Stomach (tissue), 9 donors: ENCODE results near the gene SOX12. TPM values are rescaled to one million over a fixed set of nuclear protein-coding genes. Genes with fewer than 3 reads are reported as not detected.

Experiments
- DNase-seq, 2 donors: peaks; one replicate each; pipeline versions ENCODE4 v3.0.0 to v3.0.0-alpha.2; 2013 to 2019
- H3K27ac ChIP-seq, 5 donors: fragments of 200-600 bp in 4 of 5; sonication (generic) in 4 of 5; one replicate each; pipeline ENCODE4 v1.5.1; 2013 to 2019; ENCODE audit warnings: mild to moderate bottlenecking in 1 of 5, moderate library complexity in 1 of 5
- H3K27me3 ChIP-seq, 3 donors: fragments of 200-600 bp; sonication (generic); one replicate each; pipeline ENCODE4 v1.5.1; 2017 to 2019; ENCODE audit warnings: mixed run types in 1 of 3
- H3K36me3 ChIP-seq, 4 donors: fragments of 200-600 bp; sonication (generic); 1 replicate in 3 of 4; 2 replicates in 1 of 4; pipeline ENCODE4 v1.5.1; 2016 to 2019
- H3K4me1 ChIP-seq, 4 donors: fragments of 200-600 bp; sonication (generic); one replicate each; pipeline ENCODE4 v1.5.1; 2016 to 2019
- H3K4me3 ChIP-seq, 4 donors: fragments of 200-600 bp; sonication (generic) in 3 of 4; one replicate each; pipeline ENCODE4 v1.5.1; 2016 to 2019; ENCODE audit warnings: mild to moderate bottlenecking in 1 of 4
- H3K9me3 ChIP-seq, 4 donors: fragments of 200-600 bp; sonication (generic); one replicate each; pipeline ENCODE4 v1.5.1; 2016 to 2019
- EP300 ChIP-seq: sonication (generic); formaldehyde crosslinking; IDR thresholded peaks from one replicate; pipeline ENCODE4 v1.6.1; 2017; ENCODE audit warnings: antibody characterized with exemption
- POLR2A ChIP-seq, 4 donors: fragments of 450-650 bp; IDR thresholded peaks; one replicate each; pipeline ENCODE4 v1.6.1; 2016; ENCODE audit warnings: antibody characterized with exemption in 4 of 4, control low read depth in 2 of 4, mild to moderate bottlenecking in 1 of 4, moderate library complexity in 1 of 4
- POLR2AphosphoS5 ChIP-seq, 3 donors: sonication (generic); formaldehyde crosslinking; IDR thresholded peaks; one replicate each; pipeline ENCODE4 v1.6.1; 2016; ENCODE audit warnings: antibody characterized with exemption in 3 of 3
- WGBS, 5 donors: extraction: QIAGEN DNeasy Blood & Tissue Kit in 3 of 5; methylation state at CpG; one replicate each; pipeline versions ENCODE4 v1.1.5 to v1.1.7; 2013 to 2018; 5-methylcytosine and 5-hydroxymethylcytosine counted together
- intact Hi-C: fragments of 100-400 bp; cut with DNase I; formaldehyde crosslinking; loops from one replicate; pipeline ENCODE4 v1.15.1; 2023; ENCODE audit warnings: low total_unique reads
- polyA plus RNA-seq, 3 donors: library from polyadenylated mRNA; stranded (reverse); fragments of 200-250 nt; gene quantifications; one replicate each; pipeline ENCODE4 v1.2.3, GENCODE V29; 2013
- total RNA-seq, 5 donors: library from RNA; depleted of rRNA; stranded (reverse); fragments of >200 nt; gene quantifications; one replicate each; pipeline versions ENCODE4 v1.1.0 to v1.2.3, GENCODE V29; 2014 to 2016
- TF ChIP-seq, protein P1 (sequence below), 7 experiments: fragments of 450-650 bp in 4 of 7; fragments of 200-600 bp in 3 of 7; sonication (generic) in 3 of 7; IDR thresholded peaks; one replicate each; pipeline ENCODE4 v1.5.1; 2016 to 2019; ENCODE audit warnings: antibody characterized with exemption in 7 of 7, control low read depth in 2 of 7, mild to moderate bottlenecking in 1 of 7
- donor health status: healthy with polysubstance abuse.
- donor health status: Bipolar disorder and iron deficiency.
- donor health status: healthy.

Gene SOX12
- total and polyA plus RNA-seq, 8 donors: 1.5 to 20.3 (median 3.4) TPM

DNA sequence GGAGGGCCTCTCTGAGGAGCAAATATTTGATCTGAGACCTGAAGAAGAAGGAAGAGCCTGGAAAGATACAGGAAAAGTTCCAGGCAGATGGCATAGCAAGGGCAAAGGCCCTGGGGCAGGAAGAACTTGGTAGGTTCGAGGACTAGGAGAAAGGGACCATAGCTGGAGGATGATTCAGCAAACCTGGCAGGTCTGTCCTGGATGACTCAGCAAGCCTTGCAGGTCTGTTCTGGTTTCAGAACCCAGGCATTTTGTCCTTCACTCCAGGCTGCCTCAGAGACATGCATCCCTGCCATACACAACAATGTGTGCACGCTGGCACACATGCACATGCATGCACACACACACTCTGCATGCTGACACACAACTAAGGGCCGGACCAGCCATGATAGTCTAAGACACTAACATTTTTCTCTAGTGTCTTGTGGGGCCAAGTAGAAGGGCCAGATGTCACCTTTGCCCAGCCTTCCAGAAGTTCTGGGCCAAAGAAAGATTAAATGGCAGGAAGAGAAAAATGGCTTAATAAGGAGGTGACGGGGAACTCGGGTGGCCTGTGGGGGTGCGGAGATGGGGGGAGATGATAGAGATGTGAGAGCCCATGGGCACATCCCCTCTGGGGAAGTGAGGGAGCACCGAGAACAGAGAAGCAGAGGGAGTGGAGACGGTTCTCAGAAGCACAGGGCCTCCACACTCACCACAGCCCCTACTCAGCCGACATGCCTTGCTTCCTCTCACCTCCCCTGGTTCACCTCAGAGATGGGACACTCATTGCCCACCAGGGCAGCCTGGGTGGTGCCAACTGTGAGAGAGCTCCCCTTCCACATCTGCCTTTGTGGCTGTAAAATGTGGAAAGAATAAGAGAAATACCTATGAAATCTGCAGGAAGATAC lies 39.8 kb downstream of the SOX12 start:
- intact Hi-C loops: no loop called here
- H3K27ac ChIP-seq: no peak overlapping the region

DNA sequence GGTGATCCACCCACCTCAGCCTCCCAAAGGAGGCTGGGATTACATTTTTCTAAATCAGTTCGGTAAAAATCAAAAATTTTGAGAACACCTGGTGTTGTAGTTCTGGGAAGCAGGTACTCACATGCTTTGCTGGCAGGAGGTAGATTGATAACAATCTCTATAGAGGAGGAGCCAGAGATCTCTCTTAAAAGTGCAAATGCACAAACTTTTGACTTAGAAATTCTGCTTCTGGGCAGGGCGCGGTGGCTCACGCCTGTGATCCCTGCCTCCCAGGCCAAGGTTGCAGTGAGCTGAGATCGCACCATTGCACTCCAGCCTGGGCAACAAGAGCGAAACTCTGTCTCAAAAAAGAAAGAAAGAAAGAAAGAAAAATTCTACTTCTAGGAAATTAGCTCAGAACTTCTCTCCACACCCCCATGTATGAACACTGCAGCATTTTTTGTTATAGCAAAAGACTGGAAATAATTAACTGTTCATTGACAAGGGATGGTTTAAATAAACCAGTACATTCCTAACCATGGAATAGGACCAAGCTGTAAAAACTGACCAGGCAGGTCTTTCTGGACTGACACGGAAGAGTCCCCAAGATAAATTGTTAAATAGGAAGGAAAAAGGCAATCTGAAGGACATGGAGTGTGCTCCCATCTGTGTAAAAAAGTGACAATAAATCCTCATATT lies 40.8 kb downstream of the SOX12 start:
- no peak for DNase-seq
- Histone ChIP-seq H3K9me3 (no peaks in the 10 kb centered on the region), H3K4me1 (peaks cover 20 to 38% (median 29%) of the 10 kb centered on the region in 4 donors), H3K4me3 (no peak overlapping the region), H3K27ac (peak overlapping the region in 1 of 5 donors; percentile 21), H3K36me3 (no peaks in the 10 kb centered on the region), H3K27me3 (no peaks in the 10 kb centered on the region)
- 36 to 66% (median 39%) methylated on average over 7 of the region's 7 CpGs for WGBS, 5 donors
- intact Hi-C loops: no loop called here
- TF ChIP-seq POLR2A (IDR thresholded peaks at IDR 0.05) (no peak), EP300 (no peak), POLR2AphosphoS5 (IDR thresholded peaks at IDR 0.05) (no peak)
- TF ChIP-seq, protein P1, sequence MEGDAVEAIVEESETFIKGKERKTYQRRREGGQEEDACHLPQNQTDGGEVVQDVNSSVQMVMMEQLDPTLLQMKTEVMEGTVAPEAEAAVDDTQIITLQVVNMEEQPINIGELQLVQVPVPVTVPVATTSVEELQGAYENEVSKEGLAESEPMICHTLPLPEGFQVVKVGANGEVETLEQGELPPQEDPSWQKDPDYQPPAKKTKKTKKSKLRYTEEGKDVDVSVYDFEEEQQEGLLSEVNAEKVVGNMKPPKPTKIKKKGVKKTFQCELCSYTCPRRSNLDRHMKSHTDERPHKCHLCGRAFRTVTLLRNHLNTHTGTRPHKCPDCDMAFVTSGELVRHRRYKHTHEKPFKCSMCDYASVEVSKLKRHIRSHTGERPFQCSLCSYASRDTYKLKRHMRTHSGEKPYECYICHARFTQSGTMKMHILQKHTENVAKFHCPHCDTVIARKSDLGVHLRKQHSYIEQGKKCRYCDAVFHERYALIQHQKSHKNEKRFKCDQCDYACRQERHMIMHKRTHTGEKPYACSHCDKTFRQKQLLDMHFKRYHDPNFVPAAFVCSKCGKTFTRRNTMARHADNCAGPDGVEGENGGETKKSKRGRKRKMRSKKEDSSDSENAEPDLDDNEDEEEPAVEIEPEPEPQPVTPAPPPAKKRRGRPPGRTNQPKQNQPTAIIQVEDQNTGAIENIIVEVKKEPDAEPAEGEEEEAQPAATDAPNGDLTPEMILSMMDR (IDR thresholded peaks at IDR 0.05): no peak

More for the DNA sequence above, 39.8 kb downstream of the SOX12 start:
- WGBS, 5 donors: 74 to 85% (median 80%) methylated on average over 8 to 9 of the region's 9 CpGs
- H3K36me3 ChIP-seq: no peaks in the 10 kb centered on the region
- peaks cover 14 to 29% (median 20%) of the 10 kb centered on the region in 4 donors for H3K4me1 ChIP-seq
- TF ChIP-seq, protein P1 (IDR thresholded peaks at IDR 0.05): no peak
- TF ChIP-seq POLR2AphosphoS5 (IDR thresholded peaks at IDR 0.05): no peak
- no peak for TF ChIP-seq POLR2A (IDR thresholded peaks at IDR 0.05)
- no peak for TF ChIP-seq EP300
- no peak overlapping the region for H3K4me3 ChIP-seq
- peak in 1 of 2 donors; percentile 11 for DNase-seq
- no peaks in the 10 kb centered on the region for H3K27me3 ChIP-seq
- no peaks in the 10 kb centered on the region for H3K9me3 ChIP-seq

DNA sequence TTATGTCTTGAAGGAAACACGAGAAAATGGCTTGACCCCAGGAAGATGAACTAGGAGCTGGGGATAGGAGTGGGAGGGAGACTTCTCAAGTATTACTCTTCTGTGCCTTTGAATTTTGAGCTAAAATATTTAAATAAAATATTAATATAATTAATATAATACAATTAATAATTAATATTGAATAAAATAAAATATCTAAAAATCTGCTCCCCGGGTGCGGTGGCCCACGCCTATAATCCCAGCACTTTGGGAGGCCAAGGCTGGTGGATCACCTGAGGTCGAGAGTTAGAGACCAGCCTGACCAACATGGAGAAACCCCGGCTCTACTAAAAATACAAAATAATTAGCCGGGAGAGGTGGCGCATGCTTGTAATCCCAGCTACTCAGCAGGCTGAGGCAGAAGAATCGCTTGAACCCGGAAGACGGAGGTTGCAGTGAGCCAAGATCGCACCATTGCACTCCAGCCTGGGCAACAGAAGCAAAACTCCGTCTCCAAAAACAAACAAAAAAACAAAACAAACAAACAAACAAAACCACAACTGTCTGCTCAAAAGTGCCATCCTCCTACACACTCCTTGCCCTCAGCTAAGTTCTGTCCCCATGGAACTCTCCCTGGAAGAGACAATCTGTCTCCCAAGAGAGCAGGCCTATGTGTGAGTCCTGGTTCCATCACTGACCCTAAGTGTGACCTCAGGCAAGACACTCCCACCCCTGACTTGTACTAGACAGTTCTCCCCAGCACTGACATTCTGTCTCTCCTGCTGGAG lies 41.5 kb downstream of the SOX12 start:
- TF ChIP-seq EP300 (no peak), POLR2AphosphoS5 (IDR thresholded peaks at IDR 0.05) (no peak), POLR2A (IDR thresholded peaks at IDR 0.05) (no peak)
- TF ChIP-seq, protein P1 (IDR thresholded peaks at IDR 0.05): no peak
- Histone ChIP-seq H3K27ac (peak overlapping the region in 1 of 5 donors; percentile 21), H3K9me3 (no peaks in the 10 kb centered on the region), H3K36me3 (no peaks in the 10 kb centered on the region), H3K27me3 (no peaks in the 10 kb centered on the region), H3K4me3 (no peak overlapping the region), H3K4me1 (peaks cover 28 to 46% (median 36%) of the 10 kb centered on the region in 4 donors)
- intact Hi-C loops: no loop called here
- 68 to 87% (median 84%) methylated on average over 12 to 13 of the region's 13 CpGs for WGBS, 5 donors
- DNase-seq: no peak

DNA sequence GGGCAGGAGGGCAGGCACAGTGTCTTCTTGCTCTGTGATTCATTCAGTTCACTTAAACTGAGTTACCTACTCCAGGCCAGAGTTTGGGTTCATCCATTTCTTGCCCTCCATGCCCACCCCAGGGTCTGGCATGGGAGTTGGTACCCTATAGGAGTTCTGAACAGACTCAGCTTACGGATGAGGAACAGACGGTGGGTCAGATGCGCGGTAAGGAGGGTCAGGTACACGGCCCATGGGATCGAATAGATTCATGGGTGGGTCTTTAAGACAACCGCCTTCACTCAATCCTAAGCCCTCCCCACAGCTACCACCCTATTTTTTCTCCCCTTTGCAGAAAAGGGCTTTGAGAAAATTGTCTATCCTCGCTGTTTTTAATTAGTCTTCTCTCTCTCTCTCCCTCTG lies 42.1 kb downstream of the SOX12 start:
- TF ChIP-seq, protein P1 (IDR thresholded peaks at IDR 0.05): no peak
- TF ChIP-seq POLR2AphosphoS5 (IDR thresholded peaks at IDR 0.05) (no peak), EP300 (no peak), POLR2A (IDR thresholded peaks at IDR 0.05) (no peak)
- no peaks in the 10 kb centered on the region for H3K36me3 ChIP-seq
- no peak for DNase-seq
- H3K9me3 ChIP-seq: no peaks in the 10 kb centered on the region
- no peak overlapping the region for H3K4me3 ChIP-seq
- H3K4me1 ChIP-seq: peaks cover 32 to 48% (median 38%) of the 10 kb centered on the region in 4 donors
- H3K27ac ChIP-seq: no peak overlapping the region
- WGBS, 5 donors: 69 to 95% (median 84%) methylated on average over 8 of the region's 8 CpGs
- intact Hi-C loops: no loop called here
- no peaks in the 10 kb centered on the region for H3K27me3 ChIP-seq
